WTC11 (cell line): ENCODE measurements around the gene IFITM5.

Source experiments
- PRDM15 ChIP-seq: sonication (generic); formaldehyde crosslinking; IDR thresholded peaks from 2 replicates; pipeline ENCODE4 v1.8.0; 2022; ENCODE audit warnings: missing genetic modification reagents
- ZBTB21 ChIP-seq: sonication (generic); formaldehyde crosslinking; IDR thresholded peaks from 2 replicates; pipeline ENCODE4 v1.8.1; 2023; ENCODE audit warnings: mild to moderate bottlenecking, missing genetic modification reagents, borderline replicate concordance
- TF ChIP-seq, protein P1 (sequence below): sonication (generic); formaldehyde crosslinking; conservative IDR thresholded peaks from 2 replicates; pipeline ENCODE4 v1.8.1; 2023; ENCODE audit warnings: mild to moderate bottlenecking, low read depth, missing genetic modification reagents, moderate library complexity

- TF ChIP-seq ZBTB21 (CRISPR knock-in tag) = no peak
- TF ChIP-seq, protein P1, sequence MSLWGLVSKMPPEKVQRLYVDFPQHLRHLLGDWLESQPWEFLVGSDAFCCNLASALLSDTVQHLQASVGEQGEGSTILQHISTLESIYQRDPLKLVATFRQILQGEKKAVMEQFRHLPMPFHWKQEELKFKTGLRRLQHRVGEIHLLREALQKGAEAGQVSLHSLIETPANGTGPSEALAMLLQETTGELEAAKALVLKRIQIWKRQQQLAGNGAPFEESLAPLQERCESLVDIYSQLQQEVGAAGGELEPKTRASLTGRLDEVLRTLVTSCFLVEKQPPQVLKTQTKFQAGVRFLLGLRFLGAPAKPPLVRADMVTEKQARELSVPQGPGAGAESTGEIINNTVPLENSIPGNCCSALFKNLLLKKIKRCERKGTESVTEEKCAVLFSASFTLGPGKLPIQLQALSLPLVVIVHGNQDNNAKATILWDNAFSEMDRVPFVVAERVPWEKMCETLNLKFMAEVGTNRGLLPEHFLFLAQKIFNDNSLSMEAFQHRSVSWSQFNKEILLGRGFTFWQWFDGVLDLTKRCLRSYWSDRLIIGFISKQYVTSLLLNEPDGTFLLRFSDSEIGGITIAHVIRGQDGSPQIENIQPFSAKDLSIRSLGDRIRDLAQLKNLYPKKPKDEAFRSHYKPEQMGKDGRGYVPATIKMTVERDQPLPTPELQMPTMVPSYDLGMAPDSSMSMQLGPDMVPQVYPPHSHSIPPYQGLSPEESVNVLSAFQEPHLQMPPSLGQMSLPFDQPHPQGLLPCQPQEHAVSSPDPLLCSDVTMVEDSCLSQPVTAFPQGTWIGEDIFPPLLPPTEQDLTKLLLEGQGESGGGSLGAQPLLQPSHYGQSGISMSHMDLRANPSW (CRISPR knock-in tag) = no peak
- no peak for TF ChIP-seq PRDM15 (CRISPR knock-in tag)
These were observed 30.0 kb downstream of the IFITM5 start for GRCh38 chr11:269146-269890.
